Loucy (cell line): ENCODE results near the gene PODXL2.

Experiments used
- H2AFZ ChIP-seq: fragments of 200-600 bp; sonication (generic); 2 replicates; pipeline ENCODE4 v1.6.0; 2016; ENCODE audit warnings: antibody characterized with exemption, mild to moderate bottlenecking, low read length, moderate library complexity
- H3F3A ChIP-seq: fragments of 200-600 bp; 2 replicates; pipeline ENCODE4 v1.6.0; 2016; ENCODE audit warnings: antibody characterized with exemption, low read depth, mild to moderate bottlenecking
- H3K27me3 ChIP-seq: fragments of 200-600 bp; sonication (generic); 2 replicates; pipeline ENCODE4 v1.6.1; 2014; ENCODE audit warnings: low read length, mild to moderate bottlenecking; ENCODE audit not compliant: insufficient read depth, poor library complexity, severe bottlenecking
- H3K36me3 ChIP-seq: fragments of 200-600 bp; sonication (generic); 2 replicates; pipeline ENCODE4 v1.6.1; 2016; ENCODE audit warnings: low read length; ENCODE audit not compliant: insufficient read depth
- H3K4me1 ChIP-seq: fragments of 200-600 bp; sonication (generic); 2 replicates; pipeline ENCODE4 v1.5.1; 2014; ENCODE audit warnings: low read length, mild to moderate bottlenecking; ENCODE audit not compliant: insufficient read depth, poor library complexity, severe bottlenecking
- H3K4me2 ChIP-seq: fragments of 200-600 bp; sonication (generic); 2 replicates; pipeline ENCODE4 v1.6.0; 2014; ENCODE audit warnings: antibody characterized with exemption, low read length, low read depth, mild to moderate bottlenecking; ENCODE audit not compliant: poor library complexity, severe bottlenecking
- H3K4me3 ChIP-seq: fragments of 200-600 bp; sonication (generic); 2 replicates; pipeline ENCODE4 v1.5.1; 2014; ENCODE audit warnings: low read length, mild to moderate bottlenecking, mixed read lengths; ENCODE audit not compliant: poor library complexity, severe bottlenecking
- H3K79me2 ChIP-seq: fragments of 200-600 bp; sonication (generic); 2 replicates; pipeline ENCODE4 v1.6.1; 2014; ENCODE audit warnings: low read length; ENCODE audit not compliant: insufficient read depth
- H3K9ac ChIP-seq: fragments of 200-600 bp; sonication (generic); 2 replicates; pipeline ENCODE4 v1.6.0; 2014; ENCODE audit warnings: mild to moderate bottlenecking, low read depth, low read length, moderate library complexity; ENCODE audit not compliant: poor library complexity, severe bottlenecking
- H3K9me2 ChIP-seq: fragments of 200-600 bp; sonication (generic); replicated peaks from 2 replicates; pipeline ENCODE4 v1.6.1; 2016; ENCODE audit warnings: low read depth, low read length, mixed read lengths
- H3K9me3 ChIP-seq: fragments of 200-600 bp; sonication (generic); 2 replicates; pipeline ENCODE4 v1.6.1; 2014; ENCODE audit warnings: mild to moderate bottlenecking, antibody characterized with exemption, low read length, low read depth; ENCODE audit not compliant: insufficient read depth
- H4K20me1 ChIP-seq: fragments of 200-600 bp; sonication (generic); 2 replicates; pipeline ENCODE4 v1.6.0; 2014; ENCODE audit warnings: antibody characterized with exemption, low read length, mild to moderate bottlenecking; ENCODE audit not compliant: insufficient read depth, poor library complexity, severe bottlenecking
- EZH2phosphoT487 ChIP-seq: fragments of 200-600 bp; IDR thresholded peaks from 2 replicates; pipeline ENCODE4 v1.6.1; 2018; ENCODE audit warnings: antibody characterized with exemption, mild to moderate bottlenecking, moderate library complexity, borderline replicate concordance
- TF ChIP-seq, protein P1 (sequence below): fragments of 200-600 bp; sonication (generic); conservative IDR thresholded peaks from 2 replicates; pipeline ENCODE4 v1.5.1; 2014; ENCODE audit warnings: mild to moderate bottlenecking, antibody characterized with exemption, low read length

The PODXL2 gene

DNA sequence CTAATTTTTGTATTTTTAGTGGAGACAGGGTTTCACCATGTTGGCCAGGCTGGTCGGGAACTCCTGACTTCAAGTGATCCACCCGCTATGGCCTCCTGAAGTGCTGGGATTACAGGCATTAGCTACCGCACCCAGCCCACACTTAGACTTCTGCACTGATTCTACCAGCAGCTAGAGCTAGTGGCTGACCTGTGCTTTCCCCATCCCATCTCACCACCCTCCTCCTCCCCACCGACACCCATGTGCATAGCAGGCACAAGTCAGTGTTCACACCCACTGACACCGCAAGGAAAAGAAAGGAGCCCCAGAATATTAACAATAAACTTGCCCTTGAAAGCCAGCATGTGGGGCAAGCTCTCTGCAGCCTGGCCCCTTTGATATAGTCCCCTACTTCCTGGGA, 32.6 kb downstream of the PODXL2 start:
- Histone ChIP-seq H3K9ac (no peak overlapping the region), H4K20me1 (no peaks in the 10 kb centered on the region), H3K27me3 (no peaks in the 10 kb centered on the region), H3K36me3 (no peaks in the 10 kb centered on the region), H3K79me2 (no peaks in the 10 kb centered on the region), H3F3A (no peaks in the 10 kb centered on the region), H2AFZ (no peak overlapping the region), H3K9me2 (no peaks in the 10 kb centered on the region), H3K4me2 (no peak overlapping the region), H3K4me1 (no peaks in the 10 kb centered on the region), H3K9me3 (no peaks in the 10 kb centered on the region), H3K4me3 (no peak overlapping the region)
- TF ChIP-seq EZH2phosphoT487 = no peak
- TF ChIP-seq, protein P1, sequence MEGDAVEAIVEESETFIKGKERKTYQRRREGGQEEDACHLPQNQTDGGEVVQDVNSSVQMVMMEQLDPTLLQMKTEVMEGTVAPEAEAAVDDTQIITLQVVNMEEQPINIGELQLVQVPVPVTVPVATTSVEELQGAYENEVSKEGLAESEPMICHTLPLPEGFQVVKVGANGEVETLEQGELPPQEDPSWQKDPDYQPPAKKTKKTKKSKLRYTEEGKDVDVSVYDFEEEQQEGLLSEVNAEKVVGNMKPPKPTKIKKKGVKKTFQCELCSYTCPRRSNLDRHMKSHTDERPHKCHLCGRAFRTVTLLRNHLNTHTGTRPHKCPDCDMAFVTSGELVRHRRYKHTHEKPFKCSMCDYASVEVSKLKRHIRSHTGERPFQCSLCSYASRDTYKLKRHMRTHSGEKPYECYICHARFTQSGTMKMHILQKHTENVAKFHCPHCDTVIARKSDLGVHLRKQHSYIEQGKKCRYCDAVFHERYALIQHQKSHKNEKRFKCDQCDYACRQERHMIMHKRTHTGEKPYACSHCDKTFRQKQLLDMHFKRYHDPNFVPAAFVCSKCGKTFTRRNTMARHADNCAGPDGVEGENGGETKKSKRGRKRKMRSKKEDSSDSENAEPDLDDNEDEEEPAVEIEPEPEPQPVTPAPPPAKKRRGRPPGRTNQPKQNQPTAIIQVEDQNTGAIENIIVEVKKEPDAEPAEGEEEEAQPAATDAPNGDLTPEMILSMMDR = no peak

DNA sequence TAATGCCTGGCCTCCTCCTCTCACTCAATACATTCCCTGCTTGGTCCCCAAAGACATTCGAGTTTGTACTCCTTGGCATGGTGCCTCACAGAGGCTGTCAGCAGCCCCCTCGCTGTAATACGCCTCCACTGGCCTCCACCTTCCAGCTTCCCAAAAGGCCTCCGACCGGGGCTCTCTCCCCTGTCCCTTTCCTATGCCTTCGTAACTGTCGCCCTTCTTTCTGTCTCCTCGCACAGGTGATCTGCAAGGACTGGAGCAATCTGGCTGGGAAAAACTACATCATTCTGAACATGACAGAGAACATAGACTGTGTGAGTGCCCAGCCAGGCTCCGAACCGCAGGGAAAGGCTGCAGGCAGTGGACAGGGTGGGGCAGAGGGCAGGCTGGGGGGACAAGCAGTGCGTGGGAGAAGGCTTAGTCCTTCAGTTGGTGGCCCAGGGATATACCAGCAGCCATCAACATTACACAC, 33.0 kb downstream of the PODXL2 start:
- Histone ChIP-seq H3K36me3 (no peaks in the 10 kb centered on the region), H3K9ac (no peak overlapping the region), H3K4me1 (no peaks in the 10 kb centered on the region), H2AFZ (no peak overlapping the region), H3F3A (no peaks in the 10 kb centered on the region), H3K9me3 (no peaks in the 10 kb centered on the region), H3K79me2 (no peaks in the 10 kb centered on the region), H3K4me2 (no peak overlapping the region), H3K4me3 (no peak overlapping the region), H3K27me3 (no peaks in the 10 kb centered on the region), H3K9me2 (no peaks in the 10 kb centered on the region), H4K20me1 (no peaks in the 10 kb centered on the region)
- TF ChIP-seq, protein P1 = no peak
- no peak for TF ChIP-seq EZH2phosphoT487

DNA sequence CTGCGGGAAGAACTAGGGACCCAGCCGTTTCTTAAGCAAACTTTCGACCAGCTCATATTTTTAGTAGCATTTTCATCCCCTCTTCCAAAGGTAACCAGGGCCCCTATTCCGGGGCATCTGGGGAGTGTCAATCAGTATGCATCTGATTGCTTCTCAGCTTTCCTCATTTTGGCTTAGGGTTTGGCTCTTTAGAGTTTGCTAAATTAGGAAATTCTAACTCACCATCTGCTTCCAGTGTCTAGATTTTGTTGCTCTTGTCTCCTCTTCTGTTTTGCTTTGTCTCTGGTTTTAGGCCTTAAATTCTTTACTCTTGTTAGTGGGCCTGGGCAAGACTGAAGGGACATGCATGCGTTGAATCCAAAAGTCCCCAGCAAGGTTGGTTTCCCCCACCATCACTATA, 34.2 kb downstream of the PODXL2 start:
- no peaks in the 10 kb centered on the region for H4K20me1 ChIP-seq
- no peaks in the 10 kb centered on the region for H3K79me2 ChIP-seq
- TF ChIP-seq EZH2phosphoT487 = no peak
- TF ChIP-seq, protein P1 = no peak
- H3F3A ChIP-seq = no peaks in the 10 kb centered on the region
- no peak overlapping the region for H3K4me3 ChIP-seq
- H3K36me3 ChIP-seq = no peaks in the 10 kb centered on the region
- H3K9me3 ChIP-seq = no peaks in the 10 kb centered on the region
- no peaks in the 10 kb centered on the region for H3K27me3 ChIP-seq
- no peak overlapping the region for H2AFZ ChIP-seq
- no peaks in the 10 kb centered on the region for H3K4me1 ChIP-seq
- H3K9ac ChIP-seq = no peak overlapping the region
- no peaks in the 10 kb centered on the region for H3K9me2 ChIP-seq
- H3K4me2 ChIP-seq = no peak overlapping the region
